GM12878 (cell line): ENCODE measurements around the gene VANGL1. TPM values are rescaled to one million over a fixed set of nuclear protein-coding genes. Genes with fewer than 3 reads are reported as not detected.

Experiments
- CBFB ChIP-seq: IDR thresholded peaks from 2 replicates; pipeline ENCODE4 v1.6.1; 2016; ENCODE audit warnings: antibody characterized with exemption, low read depth
- CHD2 ChIP-seq: IDR thresholded peaks from 2 replicates; pipeline ENCODE4 v1.6.1; 2011; ENCODE audit warnings: low read depth, low read length, improper control_type of control experiment, borderline replicate concordance
- DPF2 ChIP-seq: fragments of 450-650 bp; IDR thresholded peaks from 2 replicates; pipeline ENCODE4 v1.6.1; 2017; ENCODE audit warnings: mild to moderate bottlenecking
- EP300 ChIP-seq, 2 experiments: fragments of 150-350 bp in 1 of 2; IDR thresholded peaks; 2 replicates each; pipeline ENCODE4 v1.6.1; 2011 to 2012; ENCODE audit warnings: low read depth in 2 of 2, low read length in 2 of 2, borderline replicate concordance in 1 of 2, improper control_type of control experiment in 1 of 2, inconsistent platforms in 1 of 2; ENCODE audit not compliant: control insufficient read depth in 1 of 2
- FOS ChIP-seq: IDR thresholded peaks from 3 replicates; pipeline ENCODE4 v1.6.1; 2011; ENCODE audit warnings: borderline replicate concordance; ENCODE audit not compliant: insufficient read length; ENCODE audit errors: extremely low read depth
- GABPA ChIP-seq: IDR thresholded peaks from 2 replicates; pipeline ENCODE4 v1.6.1; 2014; ENCODE audit warnings: antibody characterized with exemption, low read depth, mild to moderate bottlenecking, inconsistent platforms
- HCFC1 ChIP-seq: fragments of 150-350 bp; IDR thresholded peaks from 2 replicates; pipeline ENCODE4 v1.6.1; 2014; ENCODE audit warnings: low read length
- HDAC2 ChIP-seq: fragments of 200-600 bp; sonication (generic); IDR thresholded peaks from 2 replicates; pipeline ENCODE4 v1.6.1; 2017
- JUND ChIP-seq: IDR thresholded peaks from 2 replicates; pipeline ENCODE4 v1.6.1; 2012; ENCODE audit warnings: low read depth, mild to moderate bottlenecking, low read length, improper control_type of control experiment, moderate library complexity
- KLF5 ChIP-seq: fragments of 450-650 bp; IDR thresholded peaks from 2 replicates; pipeline ENCODE4 v1.6.1; 2014; ENCODE audit warnings: mild to moderate bottlenecking; ENCODE audit not compliant: partially characterized antibody
- MEF2A ChIP-seq: IDR thresholded peaks from 2 replicates; pipeline ENCODE4 v1.6.1; 2011; ENCODE audit warnings: low read depth, mild to moderate bottlenecking, low read length, moderate library complexity; ENCODE audit not compliant: insufficient read depth
- RAD51 ChIP-seq: fragments of 450-650 bp; IDR thresholded peaks from 2 replicates; pipeline ENCODE4 v1.6.1; 2016; ENCODE audit warnings: moderate library complexity, mild to moderate bottlenecking, inconsistent platforms
- RUNX3 ChIP-seq: IDR thresholded peaks from 2 replicates; pipeline ENCODE4 v1.6.1; 2012; ENCODE audit warnings: low read length, inconsistent platforms
- SIX5 ChIP-seq: IDR thresholded peaks from 2 replicates; pipeline ENCODE4 v1.6.1; 2011; ENCODE audit warnings: mild to moderate bottlenecking, low read depth, low read length, moderate library complexity; ENCODE audit not compliant: severe bottlenecking
- SREBF1 ChIP-seq: IDR thresholded peaks from 2 replicates; pipeline ENCODE4 v1.6.1; 2012; ENCODE audit warnings: mild to moderate bottlenecking, low read length
- SRF ChIP-seq, 2 experiments: IDR thresholded peaks; 2 replicates each; pipeline ENCODE4 v1.6.1; 2011; ENCODE audit warnings: low read depth in 2 of 2, low read length in 2 of 2, mild to moderate bottlenecking in 1 of 2, moderate library complexity in 1 of 2
- TARDBP ChIP-seq: IDR thresholded peaks from 2 replicates; pipeline ENCODE4 v1.6.1; 2016; ENCODE audit warnings: borderline replicate concordance
- ZNF217 ChIP-seq: fragments of 450-650 bp; IDR thresholded peaks from 2 replicates; pipeline ENCODE4 v1.6.1; 2017; ENCODE audit warnings: antibody characterized with exemption, mild to moderate bottlenecking
- polyA plus RNA-seq, 11 experiments: library from polyadenylated mRNA; depleted of rRNA in 4 of 11; unstranded in 6 of 11; stranded (reverse) in 5 of 11; fragments of >200 nt; fragmentation: Nextera tagmentation in 4 of 11; fragmentation: Illumina TruSeq in 1 of 11; extraction: Ambion mirVana in 4 of 11; extraction: Trizol in 1 of 11; gene quantifications; 1 replicate in 1 of 11; 2 replicates in 10 of 11; pipeline versions ENCODE4 v1.2.1 to v1.2.3, GENCODE V29; 2011 to 2016; ENCODE audit warnings: inconsistent platforms in 2 of 11, missing spikeins in 2 of 11, low read depth in 1 of 11
- total RNA-seq, 4 experiments: library from RNA; depleted of rRNA in 3 of 4; stranded (reverse); fragments of >200 nt in 3 of 4; fragmentation: Illumina TruSeq in 1 of 4; extraction: Trizol in 1 of 4; gene quantifications; 2 replicates each; pipeline versions ENCODE4 v1.2.1 to v1.2.3, GENCODE V29; 2013 to 2021
- TF ChIP-seq, protein P1 (sequence below): fragments of 150-350 bp; IDR thresholded peaks from 2 replicates; pipeline ENCODE4 v1.6.1; 2016; ENCODE audit warnings: low read depth, low read length
- TF ChIP-seq, protein P2 (sequence below): IDR thresholded peaks from 2 replicates; pipeline ENCODE4 v1.6.1; 2011; ENCODE audit warnings: low read depth, low read length, improper control_type of control experiment, borderline replicate concordance
- TF ChIP-seq, protein P3 (sequence below): IDR thresholded peaks from 2 replicates; pipeline ENCODE4 v1.6.1; 2012; ENCODE audit warnings: improper control_type of control experiment, low read depth, low read length; ENCODE audit not compliant: insufficient replicate concordance

Gene VANGL1
- total and polyA plus RNA-seq, 10 of the 15 experiments (the other 5 are each of a cell fraction or from before 2014, with no cell fraction given): 0.71 to 12.9 (median 6.3) TPM

DNA sequence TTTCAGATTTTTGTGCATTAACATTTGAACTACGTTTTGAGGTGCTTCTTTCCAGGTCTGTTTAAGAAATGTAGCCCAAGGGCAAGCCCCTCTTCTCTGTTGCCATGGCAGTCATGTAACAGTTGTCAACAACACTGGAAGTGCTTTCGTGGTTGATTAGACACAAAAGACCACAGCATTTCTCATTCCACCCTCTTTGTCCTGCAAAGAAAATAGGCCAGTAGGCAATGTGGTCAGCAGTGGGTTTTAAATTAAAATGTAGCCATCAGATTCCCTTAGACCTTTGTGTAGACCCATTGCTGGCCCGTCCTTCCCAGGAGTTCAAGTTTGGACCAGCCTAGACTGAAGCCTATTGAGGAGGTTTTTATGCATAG lies 35.4 kb downstream of the VANGL1 start (continued):
- TF ChIP-seq, protein P1, sequence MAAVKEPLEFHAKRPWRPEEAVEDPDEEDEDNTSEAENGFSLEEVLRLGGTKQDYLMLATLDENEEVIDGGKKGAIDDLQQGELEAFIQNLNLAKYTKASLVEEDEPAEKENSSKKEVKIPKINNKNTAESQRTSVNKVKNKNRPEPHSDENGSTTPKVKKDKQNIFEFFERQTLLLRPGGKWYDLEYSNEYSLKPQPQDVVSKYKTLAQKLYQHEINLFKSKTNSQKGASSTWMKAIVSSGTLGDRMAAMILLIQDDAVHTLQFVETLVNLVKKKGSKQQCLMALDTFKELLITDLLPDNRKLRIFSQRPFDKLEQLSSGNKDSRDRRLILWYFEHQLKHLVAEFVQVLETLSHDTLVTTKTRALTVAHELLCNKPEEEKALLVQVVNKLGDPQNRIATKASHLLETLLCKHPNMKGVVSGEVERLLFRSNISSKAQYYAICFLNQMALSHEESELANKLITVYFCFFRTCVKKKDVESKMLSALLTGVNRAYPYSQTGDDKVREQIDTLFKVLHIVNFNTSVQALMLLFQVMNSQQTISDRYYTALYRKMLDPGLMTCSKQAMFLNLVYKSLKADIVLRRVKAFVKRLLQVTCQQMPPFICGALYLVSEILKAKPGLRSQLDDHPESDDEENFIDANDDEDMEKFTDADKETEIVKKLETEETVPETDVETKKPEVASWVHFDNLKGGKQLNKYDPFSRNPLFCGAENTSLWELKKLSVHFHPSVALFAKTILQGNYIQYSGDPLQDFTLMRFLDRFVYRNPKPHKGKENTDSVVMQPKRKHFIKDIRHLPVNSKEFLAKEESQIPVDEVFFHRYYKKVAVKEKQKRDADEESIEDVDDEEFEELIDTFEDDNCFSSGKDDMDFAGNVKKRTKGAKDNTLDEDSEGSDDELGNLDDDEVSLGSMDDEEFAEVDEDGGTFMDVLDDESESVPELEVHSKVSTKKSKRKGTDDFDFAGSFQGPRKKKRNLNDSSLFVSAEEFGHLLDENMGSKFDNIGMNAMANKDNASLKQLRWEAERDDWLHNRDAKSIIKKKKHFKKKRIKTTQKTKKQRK: no peak
- TF ChIP-seq RUNX3 (peak; percentile 78), GABPA (no peak), SRF (IDR thresholded peaks at IDR 0.05; ENCODE audit: low read depth in 2 of 2, low read length in 2 of 2) (no peak), DPF2 (0 out of 2 replicates have a peak, but pooled peaks have one; percentile 20), EP300 (IDR thresholded peaks at IDR 0.05; ENCODE audit: borderline replicate concordance in 1 of 2, control insufficient read depth in 1 of 2, low read depth in 2 of 2, low read length in 2 of 2) (peak in 1 of 2 experiments; percentile 59; a peak in 1 of 4 replicates), RAD51 (no peak), SREBF1 (no peak), CHD2 (no peak), TARDBP (no peak), FOS (no peak), KLF5 (no peak), HDAC2 (no peak), ZNF217 (no peak), HCFC1 (no peak), SIX5 (no peak), MEF2A (no peak), JUND (no peak), CBFB (0 out of 2 replicates have a peak, but pooled peaks have one; percentile 16)
- TF ChIP-seq, protein P2, sequence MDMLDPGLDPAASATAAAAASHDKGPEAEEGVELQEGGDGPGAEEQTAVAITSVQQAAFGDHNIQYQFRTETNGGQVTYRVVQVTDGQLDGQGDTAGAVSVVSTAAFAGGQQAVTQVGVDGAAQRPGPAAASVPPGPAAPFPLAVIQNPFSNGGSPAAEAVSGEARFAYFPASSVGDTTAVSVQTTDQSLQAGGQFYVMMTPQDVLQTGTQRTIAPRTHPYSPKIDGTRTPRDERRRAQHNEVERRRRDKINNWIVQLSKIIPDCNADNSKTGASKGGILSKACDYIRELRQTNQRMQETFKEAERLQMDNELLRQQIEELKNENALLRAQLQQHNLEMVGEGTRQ: no peak
- TF ChIP-seq, protein P3, sequence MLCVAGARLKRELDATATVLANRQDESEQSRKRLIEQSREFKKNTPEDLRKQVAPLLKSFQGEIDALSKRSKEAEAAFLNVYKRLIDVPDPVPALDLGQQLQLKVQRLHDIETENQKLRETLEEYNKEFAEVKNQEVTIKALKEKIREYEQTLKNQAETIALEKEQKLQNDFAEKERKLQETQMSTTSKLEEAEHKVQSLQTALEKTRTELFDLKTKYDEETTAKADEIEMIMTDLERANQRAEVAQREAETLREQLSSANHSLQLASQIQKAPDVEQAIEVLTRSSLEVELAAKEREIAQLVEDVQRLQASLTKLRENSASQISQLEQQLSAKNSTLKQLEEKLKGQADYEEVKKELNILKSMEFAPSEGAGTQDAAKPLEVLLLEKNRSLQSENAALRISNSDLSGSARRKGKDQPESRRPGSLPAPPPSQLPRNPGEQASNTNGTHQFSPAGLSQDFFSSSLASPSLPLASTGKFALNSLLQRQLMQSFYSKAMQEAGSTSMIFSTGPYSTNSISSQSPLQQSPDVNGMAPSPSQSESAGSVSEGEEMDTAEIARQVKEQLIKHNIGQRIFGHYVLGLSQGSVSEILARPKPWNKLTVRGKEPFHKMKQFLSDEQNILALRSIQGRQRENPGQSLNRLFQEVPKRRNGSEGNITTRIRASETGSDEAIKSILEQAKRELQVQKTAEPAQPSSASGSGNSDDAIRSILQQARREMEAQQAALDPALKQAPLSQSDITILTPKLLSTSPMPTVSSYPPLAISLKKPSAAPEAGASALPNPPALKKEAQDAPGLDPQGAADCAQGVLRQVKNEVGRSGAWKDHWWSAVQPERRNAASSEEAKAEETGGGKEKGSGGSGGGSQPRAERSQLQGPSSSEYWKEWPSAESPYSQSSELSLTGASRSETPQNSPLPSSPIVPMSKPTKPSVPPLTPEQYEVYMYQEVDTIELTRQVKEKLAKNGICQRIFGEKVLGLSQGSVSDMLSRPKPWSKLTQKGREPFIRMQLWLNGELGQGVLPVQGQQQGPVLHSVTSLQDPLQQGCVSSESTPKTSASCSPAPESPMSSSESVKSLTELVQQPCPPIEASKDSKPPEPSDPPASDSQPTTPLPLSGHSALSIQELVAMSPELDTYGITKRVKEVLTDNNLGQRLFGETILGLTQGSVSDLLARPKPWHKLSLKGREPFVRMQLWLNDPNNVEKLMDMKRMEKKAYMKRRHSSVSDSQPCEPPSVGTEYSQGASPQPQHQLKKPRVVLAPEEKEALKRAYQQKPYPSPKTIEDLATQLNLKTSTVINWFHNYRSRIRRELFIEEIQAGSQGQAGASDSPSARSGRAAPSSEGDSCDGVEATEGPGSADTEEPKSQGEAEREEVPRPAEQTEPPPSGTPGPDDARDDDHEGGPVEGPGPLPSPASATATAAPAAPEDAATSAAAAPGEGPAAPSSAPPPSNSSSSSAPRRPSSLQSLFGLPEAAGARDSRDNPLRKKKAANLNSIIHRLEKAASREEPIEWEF: no peak
